CD4-positive, alpha-beta T cell treated with Interleukin-21 for 1 hour (primary cell): ENCODE results near the gene A2ML1.
"Not testable (repeated sequence)": the region's sequence is repeated elsewhere in the genome, so short reads cannot be mapped to it uniquely, and the experiment has no call there.

ENCODE experiments used
- DNase-seq: peaks from one replicate; pipeline ENCODE4 v3.0.0-alpha.2; 2020

Gene A2ML1

GRCh38 chr12:8822298-8822697, at the start of gene A2ML1:
TSS of gene A2ML1 (plus strand) at chr12:8822621. CDS start at chr12:8822652, 31 bp downstream.
- DNase-seq, result no peak

GRCh38 chr12:8773461-8773860, 49.0 kb upstream of the A2ML1 start:
- DNase-seq, result no peak

GRCh38 chr12:8779281-8779680, 43.1 kb upstream of the A2ML1 start:
- DNase-seq, result no peak

GRCh38 chr12:8779862-8780261, 42.6 kb upstream of the A2ML1 start:
- no peak for DNase-seq

- peak; percentile 17 for DNase-seq
Observed at GRCh38 chr12:8780389-8780788, 42.0 kb upstream of the A2ML1 start.

GRCh38 chr12:8781381-8782127, 40.9 kb upstream of the A2ML1 start:
- DNase-seq, result no peak

- DNase-seq, result no peak
Observed at GRCh38 chr12:8784290-8784888, 38.0 kb upstream of the A2ML1 start.

- no peak for DNase-seq
Observed at GRCh38 chr12:8785499-8785898, 36.9 kb upstream of the A2ML1 start.

GRCh38 chr12:8787206-8787605, 35.2 kb upstream of the A2ML1 start:
- DNase-seq, result not testable (repeated sequence)

GRCh38 chr12:8788706-8789105, 33.7 kb upstream of the A2ML1 start:
- not testable (repeated sequence) for DNase-seq

- not testable (repeated sequence) for DNase-seq
Observed at GRCh38 chr12:8789341-8790013, 32.9 kb upstream of the A2ML1 start.

GRCh38 chr12:8793226-8793625, 29.2 kb upstream of the A2ML1 start:
- not testable (repeated sequence) for DNase-seq

GRCh38 chr12:8794611-8795010, 27.8 kb upstream of the A2ML1 start:
- not testable (repeated sequence) for DNase-seq

GRCh38 chr12:8796831-8797626, 25.4 kb upstream of the A2ML1 start:
- DNase-seq, result no peak

- not testable (repeated sequence) for DNase-seq
Observed at GRCh38 chr12:8801213-8801612, 21.2 kb upstream of the A2ML1 start.

GRCh38 chr12:8804833-8805232, 17.6 kb upstream of the A2ML1 start:
- not testable (repeated sequence) for DNase-seq

- DNase-seq, result not testable (repeated sequence)
Observed at GRCh38 chr12:8805487-8805886, 16.9 kb upstream of the A2ML1 start.

GRCh38 chr12:8807084-8807483, 15.3 kb upstream of the A2ML1 start:
- not testable (repeated sequence) for DNase-seq

- DNase-seq, result not testable (repeated sequence)
Observed at GRCh38 chr12:8810112-8810511, 12.3 kb upstream of the A2ML1 start.

GRCh38 chr12:8813572-8814357, 8.7 kb upstream of the A2ML1 start:
- no peak for DNase-seq

- no peak for DNase-seq
Observed at GRCh38 chr12:8816448-8817050, 5.9 kb upstream of the A2ML1 start.

GRCh38 chr12:8817856-8818255, 4.6 kb upstream of the A2ML1 start:
- DNase-seq, result no peak
